Stimulated activated CD4-positive, alpha-beta T cell treated with anti-CD3 and anti-CD28 coated beads, Interleukin-12 subunit alpha, Interleukin-12 subunit beta, amount 100 ng/mL, for 24 hours (primary cell): ENCODE measurements around the gene SERPINB10.

Source experiments
- DNase-seq, 2 experiments: peaks; one replicate each; pipeline ENCODE4 v3.0.0-alpha.2; 2020; ENCODE audit warnings: low read depth in 2 of 2

Gene SERPINB10

DNA sequence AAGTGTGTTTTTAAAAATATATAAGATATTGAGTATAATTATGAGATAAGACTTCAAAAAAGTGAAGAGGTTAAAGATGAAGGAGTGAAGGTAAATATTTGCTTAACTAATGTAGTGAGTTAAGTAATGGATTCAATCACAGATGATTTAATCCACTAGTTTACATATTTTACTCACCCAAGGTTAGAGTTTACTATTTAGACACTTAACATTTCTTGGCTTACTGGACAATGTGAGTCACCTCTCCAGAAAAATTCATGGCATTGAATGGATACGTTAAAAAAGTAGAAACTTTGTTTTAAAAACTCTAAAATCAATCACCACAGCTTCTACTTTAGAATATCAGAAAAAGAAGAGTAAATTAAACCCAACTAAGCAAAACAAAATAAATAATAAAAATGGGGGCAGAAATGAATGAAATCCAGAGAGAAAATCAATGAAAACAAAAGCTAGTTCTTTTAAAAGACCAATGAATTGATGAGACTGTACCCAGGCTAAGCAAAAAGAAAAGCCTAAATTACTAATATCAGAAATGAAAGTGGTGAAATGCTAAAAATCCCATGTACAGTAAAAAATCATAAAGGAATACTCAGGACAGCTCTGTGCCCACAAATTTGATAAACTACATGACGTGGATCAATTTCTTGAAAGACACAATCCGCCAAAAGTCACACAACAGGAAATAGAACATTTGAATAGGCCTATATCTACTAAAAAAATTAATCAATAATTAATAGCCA, 39.5 kb downstream of the SERPINB10 start:
- DNase-seq = no peak

DNA sequence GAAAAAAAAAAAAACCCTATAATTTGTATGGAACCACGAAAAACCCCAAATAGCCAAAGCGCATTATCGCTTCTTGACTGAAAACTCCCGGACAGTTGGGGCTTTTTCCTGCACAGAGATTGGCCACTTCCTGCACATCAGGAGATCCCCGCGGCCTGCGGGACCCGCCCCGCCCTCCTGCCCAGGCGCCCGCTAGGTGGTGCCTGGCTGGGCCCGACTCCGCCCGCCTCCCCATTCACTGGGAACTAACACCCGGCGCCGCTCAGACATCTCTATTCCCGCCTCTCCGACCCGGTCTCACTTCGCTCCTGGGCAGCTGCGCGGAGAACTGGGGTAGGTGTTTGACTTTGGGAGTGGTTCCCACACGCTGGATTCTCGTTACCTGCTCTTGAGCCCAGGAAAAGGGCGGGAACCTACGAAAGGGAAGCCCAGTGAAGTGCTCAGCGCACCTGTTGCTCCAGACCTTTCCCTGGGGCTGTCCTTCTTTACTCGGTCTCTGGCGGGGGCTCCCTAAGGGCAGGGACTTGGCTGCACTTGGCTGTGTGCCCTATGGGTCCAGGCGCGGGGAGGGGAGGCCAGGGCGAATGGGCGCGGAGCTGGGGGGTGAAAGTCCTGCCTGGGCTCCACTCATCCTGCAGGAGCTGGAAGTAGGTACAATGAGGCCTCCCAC, 41.4 kb downstream of the SERPINB10 start, which contains the start of gene HMSD:
Gene HMSD (plus strand): TSS at position 234 of the 670 bp plus-strand sequence. CDS start 4,155 bp downstream, outside the sequence.
- peak; percentile 26 to 64 for DNase-seq

- no peak for DNase-seq
Observed at GRCh38 chr18:63951302-63951705, 43.5 kb downstream of the SERPINB10 start.

DNA sequence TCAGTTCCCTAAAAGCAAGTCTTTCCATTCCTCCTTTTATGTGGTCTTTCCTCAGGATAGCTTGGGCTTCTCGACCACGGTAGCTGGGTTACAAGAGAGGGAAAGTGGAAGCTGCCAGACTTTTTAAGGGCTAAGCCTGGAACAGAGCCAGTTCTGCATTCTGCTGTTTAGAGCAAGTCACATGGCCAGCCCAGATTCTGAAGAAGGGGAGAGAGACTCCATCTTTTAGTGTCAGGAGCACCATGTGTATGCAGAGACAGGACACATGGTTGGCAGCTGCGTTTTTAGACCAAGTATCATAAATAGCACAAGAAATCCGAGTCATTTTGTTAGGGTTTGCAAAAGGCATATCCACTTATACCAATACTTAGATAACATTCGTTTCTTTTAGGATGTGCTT, 46.1 kb downstream of the SERPINB10 start:
- no peak for DNase-seq

DNA sequence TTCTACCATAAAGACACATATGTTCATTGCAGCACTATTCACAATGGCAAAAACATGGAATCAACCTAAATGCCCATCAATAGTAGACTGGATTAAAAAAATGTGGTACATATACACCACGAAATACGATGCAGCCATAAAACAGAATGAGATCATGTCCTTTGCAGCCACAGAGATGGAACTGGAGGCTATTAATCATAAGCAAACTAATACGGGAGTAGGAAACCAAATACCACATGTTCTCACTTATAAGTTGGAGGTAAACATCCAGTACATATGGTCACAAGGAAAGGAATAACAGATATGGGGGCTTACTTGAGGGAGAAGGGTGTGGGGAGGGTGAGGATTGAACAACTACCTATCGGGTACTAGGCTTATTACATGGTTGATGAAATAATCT, 49.0 kb downstream of the SERPINB10 start:
- DNase-seq = no peak

DNA sequence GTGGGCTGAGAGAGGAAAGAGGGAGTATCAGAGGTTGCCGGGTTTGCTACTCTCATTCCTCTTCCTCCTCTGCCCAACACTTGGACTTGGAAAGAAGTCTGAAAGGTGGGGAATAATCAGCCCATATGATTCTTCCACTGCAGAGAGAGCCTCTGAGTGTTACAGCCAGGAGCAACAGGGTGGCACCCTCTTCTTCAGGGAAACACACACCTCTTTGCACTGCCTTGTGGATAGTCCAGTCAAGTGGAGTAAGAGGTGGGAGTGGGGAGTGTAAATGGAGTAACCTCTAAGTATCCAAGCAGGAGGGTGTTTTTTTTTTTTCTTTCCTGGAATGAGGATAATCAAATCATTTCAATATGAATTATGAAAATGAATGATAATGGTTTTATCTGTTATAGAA, 53.1 kb downstream of the SERPINB10 start:
- no peak for DNase-seq

GRCh38 chr18:63961435-63961980, 53.8 kb downstream of the SERPINB10 start:
- no peak for DNase-seq

DNA sequence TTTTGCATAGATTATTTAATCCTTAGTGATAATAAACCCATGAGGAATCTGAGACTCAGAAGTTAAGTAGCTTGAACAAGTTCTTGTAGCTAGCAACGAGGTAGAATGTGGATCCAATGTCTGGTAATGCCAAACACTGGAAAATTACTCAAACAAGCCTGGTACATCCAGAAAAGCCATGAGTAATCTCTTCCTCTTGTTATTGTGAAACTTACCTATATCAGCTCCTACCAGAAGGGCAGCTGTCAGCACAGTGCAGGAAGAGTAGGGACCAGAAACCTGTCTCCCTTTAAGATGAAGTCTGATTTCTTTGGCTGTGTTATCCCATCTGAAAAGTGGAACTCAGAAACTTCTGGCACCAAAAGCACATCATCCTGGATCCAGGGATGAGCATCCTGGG, 54.4 kb downstream of the SERPINB10 start:
- DNase-seq = no peak

- DNase-seq = no peak
Observed at GRCh38 chr18:63963615-63964256, 56.0 kb downstream of the SERPINB10 start.

GRCh38 chr18:63964908-63965307, 57.1 kb downstream of the SERPINB10 start:
- no peak for DNase-seq

DNA sequence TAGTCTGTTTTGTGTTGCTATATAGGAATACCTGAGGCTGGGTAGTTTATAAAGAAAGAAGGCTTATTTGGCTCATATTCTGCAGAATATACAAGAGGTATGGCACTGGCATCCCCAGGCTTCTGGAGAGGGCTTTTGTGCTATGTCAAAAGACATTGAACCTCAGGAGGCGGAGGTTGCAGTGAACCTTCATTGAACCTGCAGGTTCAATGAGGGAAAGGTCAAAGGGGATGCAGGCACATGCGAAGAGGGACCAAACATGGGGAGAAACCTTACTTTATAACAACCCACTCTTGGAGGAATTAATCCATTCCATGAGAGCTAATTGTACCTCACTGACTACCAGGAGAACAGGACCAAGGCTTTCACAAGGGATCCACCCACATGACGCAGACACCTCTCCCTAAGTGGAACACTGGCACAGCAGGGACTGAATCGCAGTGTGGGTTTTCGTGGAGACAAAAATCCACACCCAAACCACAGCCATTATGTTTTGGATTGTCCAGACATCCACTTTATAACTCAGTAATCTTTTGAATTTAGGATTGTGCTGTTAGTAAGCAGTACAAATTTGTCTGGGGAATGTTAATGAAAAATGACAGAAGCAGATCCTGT, 58.1 kb downstream of the SERPINB10 start:
- DNase-seq = no peak

GRCh38 chr18:63969942-63970808, 62.4 kb downstream of the SERPINB10 start, which contains the start of gene SERPINB8:
Gene SERPINB8, plus strand, starts transcription at chr18:63970081. Its CDS starts 8,228 bp downstream, at chr18:63978309.
- DNase-seq = peak; percentile 69 to 78

GRCh38 chr18:63970809-63971205, 63.0 kb downstream of the SERPINB10 start:
- DNase-seq = no peak

- no peak for DNase-seq
Observed at GRCh38 chr18:63971320-63972001, 63.7 kb downstream of the SERPINB10 start.

GRCh38 chr18:63972002-63972376, 64.2 kb downstream of the SERPINB10 start:
- no peak for DNase-seq

GRCh38 chr18:63974991-63975390, 67.2 kb downstream of the SERPINB10 start:
- no peak for DNase-seq

DNA sequence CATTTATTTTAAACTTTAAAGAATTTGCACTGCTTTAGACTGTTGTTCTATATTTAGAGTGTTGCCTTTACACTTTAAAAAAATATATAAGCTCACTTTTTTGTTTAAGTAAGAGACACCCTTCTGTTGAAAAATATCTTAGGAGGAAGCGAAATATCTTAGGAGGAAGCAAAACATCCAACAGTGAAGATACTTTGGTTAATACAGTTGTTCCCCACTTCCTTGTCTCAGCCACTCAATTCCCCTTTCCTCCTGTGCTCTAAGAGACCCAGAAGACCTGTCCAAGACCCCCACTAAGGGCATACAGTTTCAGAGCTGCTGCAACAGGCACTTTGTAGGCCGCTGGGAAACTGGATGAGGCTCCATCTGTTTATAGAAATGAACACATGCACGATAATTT, 67.9 kb downstream of the SERPINB10 start:
- no peak for DNase-seq

DNA sequence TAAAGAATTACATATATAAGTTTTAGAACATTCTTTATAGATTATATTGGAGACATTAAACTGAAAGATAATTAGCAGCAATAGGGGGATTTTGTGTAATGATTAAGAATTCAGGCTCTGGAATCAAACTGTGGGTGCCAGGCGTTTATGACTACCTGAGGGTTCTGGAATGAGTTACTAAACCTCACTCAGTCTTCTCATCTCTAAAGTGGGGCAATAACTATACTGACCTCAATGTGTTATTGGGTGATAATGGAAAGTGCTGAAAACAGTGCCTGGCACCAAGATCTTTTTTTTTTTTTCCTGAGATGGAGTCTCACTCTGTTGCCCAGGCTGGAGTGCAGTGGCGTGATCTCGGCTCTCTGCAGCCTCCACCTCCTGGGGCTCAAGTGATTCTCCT, 69.3 kb downstream of the SERPINB10 start:
- DNase-seq = no peak

DNA sequence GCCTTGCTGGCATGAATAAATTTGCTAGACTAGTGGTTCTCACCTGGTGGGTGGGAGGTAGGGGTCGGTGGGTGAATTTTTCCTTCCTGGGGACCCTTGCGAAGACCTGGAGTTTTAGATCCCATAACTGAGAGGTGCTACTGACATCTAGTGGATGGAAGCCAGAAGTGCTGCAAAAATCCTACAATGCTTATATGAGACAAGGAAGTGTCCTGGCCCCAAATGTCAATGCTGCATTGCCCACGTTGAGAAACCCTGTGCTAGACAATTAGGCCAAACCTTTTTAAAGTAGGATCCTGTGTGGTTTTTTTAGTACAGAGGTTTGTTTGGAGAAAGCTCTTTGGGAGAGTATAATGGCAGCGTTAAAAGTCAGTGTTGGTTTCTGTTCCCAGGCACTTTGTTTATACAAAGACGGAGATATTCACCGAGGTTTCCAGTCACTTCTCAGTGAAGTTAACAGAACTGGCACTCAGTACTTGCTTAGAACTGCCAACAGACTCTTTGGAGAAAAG, 71.7 kb downstream of the SERPINB10 start:
- no peak for DNase-seq

GRCh38 chr18:63980027-63980426, 72.3 kb downstream of the SERPINB10 start:
- no peak for DNase-seq
